GM23338 (cell line): ENCODE data around the gene DSG3. TPM values are rescaled to one million over a fixed set of nuclear protein-coding genes. Genes with fewer than 3 reads are reported as not detected.

ENCODE experiments used
- ATAC-seq: fragments of 200-7000 bp; cut with Tn5 transposase; 3 replicates; pipeline ENCODE4 v1.9.1; 2020
- DNase-seq: peaks from one replicate; pipeline ENCODE4 v3.0.0-alpha.2; 2015; ENCODE audit warnings: low spot score
- H2AFZ ChIP-seq: fragments of 200-600 bp; sonication (generic); 2 replicates; pipeline ENCODE4 v1.8.0; 2016; ENCODE audit warnings: antibody characterized with exemption, mild to moderate bottlenecking, moderate library complexity
- H3F3A ChIP-seq: fragments of 200-600 bp; sonication (generic); replicated peaks from 2 replicates; pipeline ENCODE4 v1.8.0; 2017; ENCODE audit warnings: antibody characterized with exemption, mixed run types, low read depth
- H3K27ac ChIP-seq: fragments of 200-600 bp; sonication (generic); 2 replicates; pipeline ENCODE4 v1.6.1; 2016; ENCODE audit warnings: low read depth
- H3K27me3 ChIP-seq: fragments of 200-600 bp; sonication (generic); 2 replicates; pipeline ENCODE4 v1.8.0; 2016; ENCODE audit warnings: mild to moderate bottlenecking, mixed run types, moderate library complexity; ENCODE audit not compliant: insufficient read depth
- H3K36me3 ChIP-seq: fragments of 200-600 bp; sonication (generic); 2 replicates; pipeline ENCODE4 v1.8.0; 2016; ENCODE audit warnings: mild to moderate bottlenecking; ENCODE audit not compliant: insufficient read depth
- H3K4me1 ChIP-seq: fragments of 200-600 bp; sonication (generic); 2 replicates; pipeline ENCODE4 v1.8.0; 2016; ENCODE audit warnings: mild to moderate bottlenecking, moderate library complexity; ENCODE audit not compliant: insufficient read depth
- H3K4me2 ChIP-seq: fragments of 200-600 bp; sonication (generic); 2 replicates; pipeline ENCODE4 v1.7.1; 2017; ENCODE audit warnings: mixed run types
- H3K4me3 ChIP-seq: fragments of 200-600 bp; sonication (generic); 2 replicates; pipeline ENCODE4 v1.6.1; 2016; ENCODE audit warnings: mixed run types
- H3K79me2 ChIP-seq: fragments of 200-600 bp; sonication (generic); replicated peaks from 2 replicates; pipeline ENCODE4 v1.8.0; 2017; ENCODE audit warnings: mild to moderate bottlenecking; ENCODE audit not compliant: insufficient read depth
- H3K9me2 ChIP-seq: fragments of 200-600 bp; sonication (generic); 2 replicates; pipeline ENCODE4 v1.8.0; 2017; ENCODE audit not compliant: insufficient read depth
- H4K20me1 ChIP-seq: fragments of 200-600 bp; sonication (generic); replicated peaks from 2 replicates; pipeline ENCODE4 v1.8.0; 2017; ENCODE audit warnings: mild to moderate bottlenecking; ENCODE audit not compliant: insufficient read depth
- H3K27ac Mint-ChIP-seq: 2 replicates; pipeline ENCODE4 v1.8.0; 2020; ENCODE audit warnings: inconsistent platforms, mild to moderate bottlenecking, moderate library complexity, mixed read lengths
- H3K27me3 Mint-ChIP-seq: 3 replicates; pipeline ENCODE4 v1.8.0; 2022; ENCODE audit warnings: low read depth, mild to moderate bottlenecking, moderate library complexity, mixed read lengths, inconsistent platforms; ENCODE audit not compliant: insufficient read depth, poor library complexity
- H3K36me3 Mint-ChIP-seq: 3 replicates; pipeline ENCODE4 v1.8.0; 2021; ENCODE audit warnings: low read depth, mild to moderate bottlenecking, inconsistent platforms, moderate library complexity, mixed read lengths
- H3K4me1 Mint-ChIP-seq: 3 replicates; pipeline ENCODE4 v1.8.0; 2020; ENCODE audit warnings: mild to moderate bottlenecking, inconsistent platforms, mixed read lengths
- H3K4me3 Mint-ChIP-seq: 3 replicates; pipeline ENCODE4 v1.8.0; 2021; ENCODE audit warnings: moderate library complexity, mild to moderate bottlenecking, inconsistent platforms, mixed read lengths
- H3K9me3 Mint-ChIP-seq: 3 replicates; pipeline ENCODE4 v1.8.0; 2020; ENCODE audit warnings: moderate library complexity, mild to moderate bottlenecking, inconsistent platforms, mixed read lengths
- CREB1 ChIP-seq: fragments of 250-450 bp; sonication (Bioruptor Pico); IDR thresholded peaks from 2 replicates; pipeline ENCODE4 v1.5.0; 2020; ENCODE audit warnings: low read depth, mild to moderate bottlenecking, moderate library complexity
- EZH2 ChIP-seq: fragments of 200-600 bp; sonication (generic); IDR thresholded peaks from one replicate; pipeline ENCODE4 v1.8.0; 2017; ENCODE audit warnings: antibody characterized with exemption, mild to moderate bottlenecking, low read depth; ENCODE audit not compliant: unreplicated experiment
- EZH2phosphoT487 ChIP-seq: fragments of 200-600 bp; sonication (generic); IDR thresholded peaks from one replicate; pipeline ENCODE4 v1.8.1; 2018; ENCODE audit warnings: antibody characterized with exemption; ENCODE audit not compliant: unreplicated experiment
- JUNB ChIP-seq: IDR thresholded peaks from one replicate; pipeline ENCODE4 v1.6.1; 2016; ENCODE audit warnings: antibody characterized with exemption; ENCODE audit not compliant: unreplicated experiment
- NANOG ChIP-seq: IDR thresholded peaks from 2 replicates; pipeline ENCODE4 v1.6.1; 2016; ENCODE audit warnings: antibody characterized with exemption, borderline replicate concordance
- POLR2AphosphoS5 ChIP-seq: IDR thresholded peaks from 2 replicates; pipeline ENCODE4 v1.6.1; 2016; ENCODE audit warnings: antibody characterized with exemption, low read depth
- STAT1 ChIP-seq: IDR thresholded peaks from one replicate; pipeline ENCODE4 v1.6.1; 2016; ENCODE audit warnings: antibody characterized with exemption; ENCODE audit not compliant: unreplicated experiment
- ZNF114 ChIP-seq: fragments of 250-450 bp; sonication (Bioruptor Pico); IDR thresholded peaks from 2 replicates; pipeline ENCODE4 v1.5.0; 2020; ENCODE audit warnings: mild to moderate bottlenecking, moderate library complexity
- ZNF331 ChIP-seq: fragments of 250-450 bp; sonication (Bioruptor Pico); IDR thresholded peaks from 2 replicates; pipeline ENCODE4 v1.5.0; 2020; ENCODE audit warnings: low read depth, mild to moderate bottlenecking, moderate library complexity
- polyA plus RNA-seq: library from polyadenylated mRNA; unstranded; fragments of >200 nt; fragmentation: Nextera tagmentation; extraction: Ambion mirVana; gene quantifications from 2 replicates; pipeline ENCODE4 v1.2.1, GENCODE V29; 2016
- total RNA-seq: library from RNA; depleted of rRNA; stranded (reverse); fragments of >200 nt; shearing (Covaris generic); gene quantifications from 2 replicates; pipeline ENCODE4 v1.2.3, GENCODE V29; 2014
- TF ChIP-seq, protein P1 (sequence below): fragments of 250-450 bp; sonication (Bioruptor Pico); IDR thresholded peaks from 2 replicates; pipeline ENCODE4 v1.5.0; 2020; ENCODE audit warnings: mild to moderate bottlenecking, moderate library complexity
- TF ChIP-seq, protein P2 (sequence below): IDR thresholded peaks from one replicate; pipeline ENCODE4 v1.6.1; 2018; ENCODE audit warnings: antibody characterized with exemption; ENCODE audit not compliant: unreplicated experiment
- TF ChIP-seq, protein P3 (sequence below), 2 experiments: fragments of 200-600 bp in 1 of 2; sonication (generic) in 1 of 2; conservative IDR thresholded peaks; 2 replicates each; pipeline versions ENCODE4 v1.5.1 to v1.6.1; 2016 to 2017; ENCODE audit warnings: antibody characterized with exemption in 2 of 2, low read depth in 2 of 2, mild to moderate bottlenecking in 2 of 2, moderate library complexity in 1 of 2
- TF ChIP-seq, protein P4 (sequence below): IDR thresholded peaks from 2 replicates; pipeline ENCODE4 v1.6.1; 2016; ENCODE audit warnings: antibody characterized with exemption

DSG3 gene
- total and polyA plus RNA-seq, 2 experiments from 2014 or later = 0.05 to 0.24 TPM

DNA sequence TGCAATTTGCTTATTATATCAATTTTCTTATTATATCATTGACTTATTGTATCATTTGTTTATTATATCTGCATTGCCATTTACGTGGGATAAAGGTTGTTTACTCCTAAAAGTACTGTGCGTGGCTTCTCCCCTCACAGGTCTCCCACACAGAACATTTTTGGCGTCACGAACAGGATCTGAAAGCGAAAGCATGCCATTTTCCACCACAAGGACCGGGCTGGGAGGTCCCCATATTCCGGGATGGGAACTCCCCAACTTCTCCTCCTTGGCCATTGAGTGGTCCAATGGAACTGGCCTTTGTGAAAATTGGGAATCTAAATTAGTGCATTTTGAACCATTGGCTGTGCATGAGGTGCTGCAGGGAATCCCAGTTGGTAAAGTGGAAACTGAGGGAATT lies 45.6 kb downstream of the DSG3 start:
- no peaks in the 10 kb centered on the region for H3K79me2 ChIP-seq
- no peaks in the 10 kb centered on the region for H3K9me3 Mint-ChIP-seq
- H3K27ac Mint-ChIP-seq = no peak overlapping the region
- peaks cover 8% of the 10 kb centered on the region for H3K4me1 Mint-ChIP-seq
- H3K4me3 Mint-ChIP-seq = no peak overlapping the region
- H2AFZ ChIP-seq = no peak overlapping the region
- no peaks in the 10 kb centered on the region for H3K36me3 ChIP-seq
- H3K27ac ChIP-seq = no peak overlapping the region
- peaks cover 10% of the 10 kb centered on the region; the same call in 1 of the 2 replicates for H3K4me1 ChIP-seq
- H3K4me2 ChIP-seq = no peak overlapping the region
- no peak for DNase-seq
- H3K27me3 Mint-ChIP-seq = peaks cover 6% of the 10 kb centered on the region
- H3K4me3 ChIP-seq = no peak overlapping the region
- TF ChIP-seq POLR2AphosphoS5 (no peak), CREB1 (CRISPR knock-in tag) (no peak), ZNF114 (no peak), JUNB (no peak), EZH2 (no peak), NANOG (no peak), ZNF331 (CRISPR knock-in tag) (no peak), EZH2phosphoT487 (no peak), STAT1 (no peak)
- TF ChIP-seq, protein P1, sequence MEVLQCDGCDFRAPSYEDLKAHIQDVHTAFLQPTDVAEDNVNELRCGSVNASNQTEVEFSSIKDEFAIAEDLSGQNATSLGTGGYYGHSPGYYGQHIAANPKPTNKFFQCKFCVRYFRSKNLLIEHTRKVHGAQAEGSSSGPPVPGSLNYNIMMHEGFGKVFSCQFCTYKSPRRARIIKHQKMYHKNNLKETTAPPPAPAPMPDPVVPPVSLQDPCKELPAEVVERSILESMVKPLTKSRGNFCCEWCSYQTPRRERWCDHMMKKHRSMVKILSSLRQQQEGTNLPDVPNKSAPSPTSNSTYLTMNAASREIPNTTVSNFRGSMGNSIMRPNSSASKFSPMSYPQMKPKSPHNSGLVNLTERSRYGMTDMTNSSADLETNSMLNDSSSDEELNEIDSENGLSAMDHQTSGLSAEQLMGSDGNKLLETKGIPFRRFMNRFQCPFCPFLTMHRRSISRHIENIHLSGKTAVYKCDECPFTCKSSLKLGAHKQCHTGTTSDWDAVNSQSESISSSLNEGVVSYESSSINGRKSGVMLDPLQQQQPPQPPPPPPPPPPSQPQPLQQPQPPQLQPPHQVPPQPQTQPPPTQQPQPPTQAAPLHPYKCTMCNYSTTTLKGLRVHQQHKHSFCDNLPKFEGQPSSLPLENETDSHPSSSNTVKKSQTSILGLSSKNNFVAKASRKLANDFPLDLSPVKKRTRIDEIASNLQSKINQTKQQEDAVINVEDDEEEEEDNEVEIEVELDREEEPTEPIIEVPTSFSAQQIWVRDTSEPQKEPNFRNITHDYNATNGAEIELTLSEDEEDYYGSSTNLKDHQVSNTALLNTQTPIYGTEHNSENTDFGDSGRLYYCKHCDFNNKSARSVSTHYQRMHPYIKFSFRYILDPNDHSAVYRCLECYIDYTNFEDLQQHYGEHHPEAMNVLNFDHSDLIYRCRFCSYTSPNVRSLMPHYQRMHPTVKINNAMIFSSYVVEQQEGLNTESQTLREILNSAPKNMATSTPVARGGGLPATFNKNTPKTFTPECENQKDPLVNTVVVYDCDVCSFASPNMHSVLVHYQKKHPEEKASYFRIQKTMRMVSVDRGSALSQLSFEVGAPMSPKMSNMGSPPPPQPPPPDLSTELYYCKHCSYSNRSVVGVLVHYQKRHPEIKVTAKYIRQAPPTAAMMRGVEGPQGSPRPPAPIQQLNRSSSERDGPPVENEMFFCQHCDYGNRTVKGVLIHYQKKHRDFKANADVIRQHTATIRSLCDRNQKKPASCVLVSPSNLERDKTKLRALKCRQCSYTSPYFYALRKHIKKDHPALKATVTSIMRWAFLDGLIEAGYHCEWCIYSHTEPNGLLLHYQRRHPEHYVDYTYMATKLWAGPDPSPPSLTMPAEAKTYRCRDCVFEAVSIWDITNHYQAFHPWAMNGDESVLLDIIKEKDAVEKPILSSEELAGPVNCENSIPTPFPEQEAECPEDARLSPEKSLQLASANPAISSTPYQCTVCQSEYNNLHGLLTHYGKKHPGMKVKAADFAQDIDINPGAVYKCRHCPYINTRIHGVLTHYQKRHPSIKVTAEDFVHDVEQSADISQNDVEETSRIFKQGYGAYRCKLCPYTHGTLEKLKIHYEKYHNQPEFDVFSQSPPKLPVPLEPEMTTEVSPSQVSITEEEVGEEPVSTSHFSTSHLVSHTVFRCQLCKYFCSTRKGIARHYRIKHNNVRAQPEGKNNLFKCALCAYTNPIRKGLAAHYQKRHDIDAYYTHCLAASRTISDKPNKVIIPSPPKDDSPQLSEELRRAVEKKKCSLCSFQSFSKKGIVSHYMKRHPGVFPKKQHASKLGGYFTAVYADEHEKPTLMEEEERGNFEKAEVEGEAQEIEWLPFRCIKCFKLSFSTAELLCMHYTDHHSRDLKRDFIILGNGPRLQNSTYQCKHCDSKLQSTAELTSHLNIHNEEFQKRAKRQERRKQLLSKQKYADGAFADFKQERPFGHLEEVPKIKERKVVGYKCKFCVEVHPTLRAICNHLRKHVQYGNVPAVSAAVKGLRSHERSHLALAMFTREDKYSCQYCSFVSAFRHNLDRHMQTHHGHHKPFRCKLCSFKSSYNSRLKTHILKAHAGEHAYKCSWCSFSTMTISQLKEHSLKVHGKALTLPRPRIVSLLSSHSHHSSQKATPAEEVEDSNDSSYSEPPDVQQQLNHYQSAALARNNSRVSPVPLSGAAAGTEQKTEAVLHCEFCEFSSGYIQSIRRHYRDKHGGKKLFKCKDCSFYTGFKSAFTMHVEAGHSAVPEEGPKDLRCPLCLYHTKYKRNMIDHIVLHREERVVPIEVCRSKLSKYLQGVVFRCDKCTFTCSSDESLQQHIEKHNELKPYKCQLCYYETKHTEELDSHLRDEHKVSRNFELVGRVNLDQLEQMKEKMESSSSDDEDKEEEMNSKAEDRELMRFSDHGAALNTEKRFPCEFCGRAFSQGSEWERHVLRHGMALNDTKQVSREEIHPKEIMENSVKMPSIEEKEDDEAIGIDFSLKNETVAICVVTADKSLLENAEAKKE (CRISPR knock-in tag) = no peak
- TF ChIP-seq, protein P2, sequence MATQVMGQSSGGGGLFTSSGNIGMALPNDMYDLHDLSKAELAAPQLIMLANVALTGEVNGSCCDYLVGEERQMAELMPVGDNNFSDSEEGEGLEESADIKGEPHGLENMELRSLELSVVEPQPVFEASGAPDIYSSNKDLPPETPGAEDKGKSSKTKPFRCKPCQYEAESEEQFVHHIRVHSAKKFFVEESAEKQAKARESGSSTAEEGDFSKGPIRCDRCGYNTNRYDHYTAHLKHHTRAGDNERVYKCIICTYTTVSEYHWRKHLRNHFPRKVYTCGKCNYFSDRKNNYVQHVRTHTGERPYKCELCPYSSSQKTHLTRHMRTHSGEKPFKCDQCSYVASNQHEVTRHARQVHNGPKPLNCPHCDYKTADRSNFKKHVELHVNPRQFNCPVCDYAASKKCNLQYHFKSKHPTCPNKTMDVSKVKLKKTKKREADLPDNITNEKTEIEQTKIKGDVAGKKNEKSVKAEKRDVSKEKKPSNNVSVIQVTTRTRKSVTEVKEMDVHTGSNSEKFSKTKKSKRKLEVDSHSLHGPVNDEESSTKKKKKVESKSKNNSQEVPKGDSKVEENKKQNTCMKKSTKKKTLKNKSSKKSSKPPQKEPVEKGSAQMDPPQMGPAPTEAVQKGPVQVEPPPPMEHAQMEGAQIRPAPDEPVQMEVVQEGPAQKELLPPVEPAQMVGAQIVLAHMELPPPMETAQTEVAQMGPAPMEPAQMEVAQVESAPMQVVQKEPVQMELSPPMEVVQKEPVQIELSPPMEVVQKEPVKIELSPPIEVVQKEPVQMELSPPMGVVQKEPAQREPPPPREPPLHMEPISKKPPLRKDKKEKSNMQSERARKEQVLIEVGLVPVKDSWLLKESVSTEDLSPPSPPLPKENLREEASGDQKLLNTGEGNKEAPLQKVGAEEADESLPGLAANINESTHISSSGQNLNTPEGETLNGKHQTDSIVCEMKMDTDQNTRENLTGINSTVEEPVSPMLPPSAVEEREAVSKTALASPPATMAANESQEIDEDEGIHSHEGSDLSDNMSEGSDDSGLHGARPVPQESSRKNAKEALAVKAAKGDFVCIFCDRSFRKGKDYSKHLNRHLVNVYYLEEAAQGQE = no peak
- TF ChIP-seq, protein P3, sequence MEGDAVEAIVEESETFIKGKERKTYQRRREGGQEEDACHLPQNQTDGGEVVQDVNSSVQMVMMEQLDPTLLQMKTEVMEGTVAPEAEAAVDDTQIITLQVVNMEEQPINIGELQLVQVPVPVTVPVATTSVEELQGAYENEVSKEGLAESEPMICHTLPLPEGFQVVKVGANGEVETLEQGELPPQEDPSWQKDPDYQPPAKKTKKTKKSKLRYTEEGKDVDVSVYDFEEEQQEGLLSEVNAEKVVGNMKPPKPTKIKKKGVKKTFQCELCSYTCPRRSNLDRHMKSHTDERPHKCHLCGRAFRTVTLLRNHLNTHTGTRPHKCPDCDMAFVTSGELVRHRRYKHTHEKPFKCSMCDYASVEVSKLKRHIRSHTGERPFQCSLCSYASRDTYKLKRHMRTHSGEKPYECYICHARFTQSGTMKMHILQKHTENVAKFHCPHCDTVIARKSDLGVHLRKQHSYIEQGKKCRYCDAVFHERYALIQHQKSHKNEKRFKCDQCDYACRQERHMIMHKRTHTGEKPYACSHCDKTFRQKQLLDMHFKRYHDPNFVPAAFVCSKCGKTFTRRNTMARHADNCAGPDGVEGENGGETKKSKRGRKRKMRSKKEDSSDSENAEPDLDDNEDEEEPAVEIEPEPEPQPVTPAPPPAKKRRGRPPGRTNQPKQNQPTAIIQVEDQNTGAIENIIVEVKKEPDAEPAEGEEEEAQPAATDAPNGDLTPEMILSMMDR (conservative IDR thresholded peaks at IDR 0.05; ENCODE audit: low read depth in 2 of 2) = no peak
- TF ChIP-seq, protein P4, sequence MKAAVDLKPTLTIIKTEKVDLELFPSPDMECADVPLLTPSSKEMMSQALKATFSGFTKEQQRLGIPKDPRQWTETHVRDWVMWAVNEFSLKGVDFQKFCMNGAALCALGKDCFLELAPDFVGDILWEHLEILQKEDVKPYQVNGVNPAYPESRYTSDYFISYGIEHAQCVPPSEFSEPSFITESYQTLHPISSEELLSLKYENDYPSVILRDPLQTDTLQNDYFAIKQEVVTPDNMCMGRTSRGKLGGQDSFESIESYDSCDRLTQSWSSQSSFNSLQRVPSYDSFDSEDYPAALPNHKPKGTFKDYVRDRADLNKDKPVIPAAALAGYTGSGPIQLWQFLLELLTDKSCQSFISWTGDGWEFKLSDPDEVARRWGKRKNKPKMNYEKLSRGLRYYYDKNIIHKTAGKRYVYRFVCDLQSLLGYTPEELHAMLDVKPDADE = no peak
- H3K36me3 Mint-ChIP-seq = no peaks in the 10 kb centered on the region
- H3K9me2 ChIP-seq = no peaks in the 10 kb centered on the region
- H3F3A ChIP-seq = 0 out of 2 replicates have a peak, but pooled peaks cover 6% of the 10 kb centered on the region
- no peaks in the 10 kb centered on the region for H4K20me1 ChIP-seq
- no peak for ATAC-seq
- 0 out of 2 replicates have a peak, but pooled peaks cover 6% of the 10 kb centered on the region for H3K27me3 ChIP-seq
